Muscle of leg (tissue), 11 donors: ENCODE measurements around the gene HOXA3. TPM values are rescaled to one million over a fixed set of nuclear protein-coding genes. Genes with fewer than 3 reads are reported as not detected.

ENCODE experiments used
- DNase-seq: peaks from one replicate; pipeline ENCODE4 v3.0.0; 2013
- H3K27ac ChIP-seq: one replicate; pipeline ENCODE4 v1.5.1; 2013; ENCODE audit warnings: mild to moderate bottlenecking, low read length, control low read depth
- H3K27me3 ChIP-seq: one replicate; pipeline ENCODE4 v1.6.1; 2013; ENCODE audit warnings: low read length; ENCODE audit not compliant: control insufficient read depth, insufficient read depth
- H3K36me3 ChIP-seq: one replicate; pipeline ENCODE4 v1.6.1; 2013; ENCODE audit warnings: low read length; ENCODE audit not compliant: control insufficient read depth, insufficient read depth
- H3K4me1 ChIP-seq: one replicate; pipeline ENCODE4 v1.6.1; 2013; ENCODE audit warnings: low read length; ENCODE audit not compliant: control insufficient read depth, insufficient read depth
- H3K4me3 ChIP-seq: one replicate; pipeline ENCODE4 v1.5.1; 2013; ENCODE audit warnings: low read length, control low read depth
- H3K9me3 ChIP-seq: replicated peaks from 2 replicates; pipeline ENCODE4 v1.6.1; 2013; ENCODE audit warnings: low read depth, low read length; ENCODE audit not compliant: control insufficient read depth
- WGBS: methylation state at CpG from one replicate; pipeline ENCODE4 v1.1.5; 2013; ENCODE audit warnings: missing lambda C conversion rate; ENCODE audit not compliant: insufficient coverage; 5-methylcytosine and 5-hydroxymethylcytosine counted together
- polyA plus RNA-seq, 8 donors: library from polyadenylated mRNA; unstranded; fragments of 120-200 nt; gene quantifications; one replicate each; pipeline versions ENCODE4 v1.2.1 to v1.2.3, GENCODE V29; 2013; ENCODE audit warnings: inconsistent platforms in 1 of 8, low replicate concordance in 1 of 8; ENCODE audit not compliant: insufficient read length in 8 of 8, insufficient read depth in 1 of 8
- total RNA-seq: library from RNA; stranded (reverse); fragments of 120-200 nt; gene quantifications from one replicate; pipeline ENCODE4 v1.2.4, GENCODE V29; 2013

The HOXA3 gene
- total and polyA plus RNA-seq, 9 donors = 4.7 to 12.5 (median 9.3) TPM

- peak overlapping the region; percentile 94 for H3K27ac ChIP-seq
- DNase-seq = peak; percentile 62
- peaks cover 31% of the 10 kb centered on the region for H3K27me3 ChIP-seq
- no peaks in the 10 kb centered on the region for H3K9me3 ChIP-seq
- H3K4me3 ChIP-seq = no peak overlapping the region
- peaks cover 51% of the 10 kb centered on the region for H3K4me1 ChIP-seq
- WGBS = 57% methylated on average over 1 of the region's 6 CpGs
- H3K36me3 ChIP-seq = peaks cover 18% of the 10 kb centered on the region
Observed at GRCh38 chr7:27111042-27111750, 41.2 kb downstream of the HOXA3 start.

GRCh38 chr7:27110186-27111031, 42.0 kb downstream of the HOXA3 start:
- peak; percentile 80 for DNase-seq
- 42% methylated on average over 58 of the region's 66 CpGs for WGBS
- H3K9me3 ChIP-seq = no peaks in the 10 kb centered on the region
- H3K4me1 ChIP-seq = peaks cover 53% of the 10 kb centered on the region
- peak overlapping the region; percentile 94 for H3K27ac ChIP-seq
- H3K4me3 ChIP-seq = no peak overlapping the region
- peaks cover 14% of the 10 kb centered on the region for H3K36me3 ChIP-seq
- peaks cover 35% of the 10 kb centered on the region for H3K27me3 ChIP-seq

- Histone ChIP-seq H3K4me3 (no peak overlapping the region), H3K27me3 (peaks cover 39% of the 10 kb centered on the region), H3K36me3 (peaks cover 13% of the 10 kb centered on the region), H3K27ac (peak overlapping the region; percentile 38), H3K4me1 (peaks cover 49% of the 10 kb centered on the region), H3K9me3 (no peaks in the 10 kb centered on the region)
- DNase-seq = peak; percentile 87
- 73% methylated on average over 2 of the region's 4 CpGs for WGBS
Observed at GRCh38 chr7:27109466-27110185, 42.8 kb downstream of the HOXA3 start.

GRCh38 chr7:27108390-27109127, 43.8 kb downstream of the HOXA3 start:
- DNase-seq = no peak
- peaks cover 44% of the 10 kb centered on the region for H3K27me3 ChIP-seq
- H3K4me1 ChIP-seq = peaks cover 48% of the 10 kb centered on the region
- 66% methylated on average over 28 of the region's 41 CpGs for WGBS
- H3K27ac ChIP-seq = peak overlapping the region; percentile 60
- peaks cover 14% of the 10 kb centered on the region for H3K36me3 ChIP-seq
- no peaks in the 10 kb centered on the region for H3K9me3 ChIP-seq
- no peak overlapping the region for H3K4me3 ChIP-seq

- H3K9me3 ChIP-seq = no peaks in the 10 kb centered on the region
- no peak overlapping the region for H3K4me3 ChIP-seq
- no peak for DNase-seq
- H3K27ac ChIP-seq = peak overlapping the region; percentile 62
- H3K4me1 ChIP-seq = peaks cover 43% of the 10 kb centered on the region
- 60% methylated on average over 30 of the region's 47 CpGs for WGBS
- peaks cover 47% of the 10 kb centered on the region for H3K27me3 ChIP-seq
- peaks cover 15% of the 10 kb centered on the region for H3K36me3 ChIP-seq
Observed at GRCh38 chr7:27107391-27108381, 44.7 kb downstream of the HOXA3 start.

GRCh38 chr7:27106901-27107240, 45.5 kb downstream of the HOXA3 start:
- peaks cover 54% of the 10 kb centered on the region for H3K27me3 ChIP-seq
- peak overlapping the region; percentile 11 for H3K4me3 ChIP-seq
- no CpG with 5 or more reads among the region's 14 CpGs for WGBS
- H3K27ac ChIP-seq = peak overlapping the region; percentile 65
- no peak for DNase-seq
- H3K4me1 ChIP-seq = peaks cover 43% of the 10 kb centered on the region
- no peaks in the 10 kb centered on the region for H3K9me3 ChIP-seq
- peaks cover 15% of the 10 kb centered on the region for H3K36me3 ChIP-seq

GRCh38 chr7:27106181-27106900, 46.0 kb downstream of the HOXA3 start:
- Histone ChIP-seq H3K36me3 (peaks cover 15% of the 10 kb centered on the region), H3K9me3 (no peaks in the 10 kb centered on the region), H3K27me3 (peaks cover 58% of the 10 kb centered on the region), H3K27ac (peak overlapping the region; percentile 65), H3K4me3 (peak overlapping the region; percentile 11), H3K4me1 (peaks cover 40% of the 10 kb centered on the region)
- peak; percentile 57 for DNase-seq
- 56% methylated on average over 43 of the region's 44 CpGs for WGBS

GRCh38 chr7:27105301-27106031, 46.9 kb downstream of the HOXA3 start:
- peaks cover 32% of the 10 kb centered on the region for H3K4me1 ChIP-seq

More at GRCh38 chr7:27105301-27106031, 46.9 kb downstream of the HOXA3 start:
- no peak for DNase-seq
- 100% methylated on average over 2 of the region's 13 CpGs for WGBS
- peaks cover 59% of the 10 kb centered on the region for H3K27me3 ChIP-seq
- no peak overlapping the region for H3K27ac ChIP-seq
- no peak overlapping the region for H3K4me3 ChIP-seq
- no peaks in the 10 kb centered on the region for H3K9me3 ChIP-seq
- peaks cover 19% of the 10 kb centered on the region for H3K36me3 ChIP-seq
